ENCODE data around the gene PIEZO2.

The PIEZO2 gene

GRCh38 chr18:10767658-10768057 is 381.7 kb downstream of the PIEZO2 start:
- no peak for DNase-seq (ENCODE audit: low read depth, low spot score)
- H3K4me1 ChIP-seq (ENCODE audit: control insufficient read depth, insufficient read depth, low read length) = no peaks in the 10 kb centered on the region
- no peaks in the 10 kb centered on the region for H3K9me3 ChIP-seq (ENCODE audit: control insufficient read depth, insufficient read depth, low read length)
- H3K27ac ChIP-seq (ENCODE audit: low read length) = no peak overlapping the region
- H3K36me3 ChIP-seq (ENCODE audit: control insufficient read depth, insufficient read depth, low read length) = no peaks in the 10 kb centered on the region
- no peak overlapping the region for H3K4me3 ChIP-seq (ENCODE audit: low read length)
- WGBS (ENCODE audit: insufficient coverage, insufficient read length) = no CpG with 5 or more reads among the region's 5 CpGs
- H3K27me3 ChIP-seq (ENCODE audit: control insufficient read depth, insufficient read depth, low read length) = no peaks in the 10 kb centered on the region

- Histone ChIP-seq H3K9me3 (ENCODE audit: control insufficient read depth, insufficient read depth, low read length) (no peaks in the 10 kb centered on the region), H3K4me1 (ENCODE audit: control insufficient read depth, insufficient read depth, low read length) (no peaks in the 10 kb centered on the region), H3K27ac (ENCODE audit: low read length) (no peak overlapping the region), H3K27me3 (ENCODE audit: control insufficient read depth, insufficient read depth, low read length) (no peaks in the 10 kb centered on the region), H3K4me3 (ENCODE audit: low read length) (no peak overlapping the region), H3K36me3 (ENCODE audit: control insufficient read depth, insufficient read depth, low read length) (no peaks in the 10 kb centered on the region)
- DNase-seq (ENCODE audit: low read depth, low spot score) = no peak
- no CpG with 5 or more reads among the region's 5 CpGs for WGBS (ENCODE audit: insufficient coverage, insufficient read length)
Measured at GRCh38 chr18:10760986-10761385, 388.4 kb downstream of the PIEZO2 start.

GRCh38 chr18:10759241-10759640 is 390.1 kb downstream of the PIEZO2 start:
- H3K4me1 ChIP-seq (ENCODE audit: control insufficient read depth, insufficient read depth, low read length) = no peaks in the 10 kb centered on the region
- no peaks in the 10 kb centered on the region for H3K36me3 ChIP-seq (ENCODE audit: control insufficient read depth, insufficient read depth, low read length)
- no peaks in the 10 kb centered on the region for H3K27me3 ChIP-seq (ENCODE audit: control insufficient read depth, insufficient read depth, low read length)
- WGBS (ENCODE audit: insufficient coverage, insufficient read length) = no CpG with 5 or more reads among the region's 7 CpGs
- H3K27ac ChIP-seq (ENCODE audit: low read length) = no peak overlapping the region
- H3K4me3 ChIP-seq (ENCODE audit: low read length) = no peak overlapping the region
- DNase-seq (ENCODE audit: low read depth, low spot score) = no peak
- H3K9me3 ChIP-seq (ENCODE audit: control insufficient read depth, insufficient read depth, low read length) = no peaks in the 10 kb centered on the region

- no CpG with 5 or more reads among the region's 6 CpGs for WGBS (ENCODE audit: insufficient coverage, insufficient read length)
- no peak for DNase-seq (ENCODE audit: low read depth, low spot score)
Measured at GRCh38 chr18:10757946-10758345, 391.4 kb downstream of the PIEZO2 start.

GRCh38 chr18:10757349-10757748 is 392.0 kb downstream of the PIEZO2 start:
- Histone ChIP-seq H3K27me3 (ENCODE audit: control insufficient read depth, insufficient read depth, low read length) (no peaks in the 10 kb centered on the region), H3K36me3 (ENCODE audit: control insufficient read depth, insufficient read depth, low read length) (no peaks in the 10 kb centered on the region), H3K27ac (ENCODE audit: low read length) (no peak overlapping the region), H3K9me3 (ENCODE audit: control insufficient read depth, insufficient read depth, low read length) (no peaks in the 10 kb centered on the region), H3K4me3 (ENCODE audit: low read length) (no peak overlapping the region), H3K4me1 (ENCODE audit: control insufficient read depth, insufficient read depth, low read length) (no peaks in the 10 kb centered on the region)
- no peak for DNase-seq (ENCODE audit: low read depth, low spot score)

More at GRCh38 chr18:10757946-10758345, 391.4 kb downstream of the PIEZO2 start:
- no peaks in the 10 kb centered on the region for H3K9me3 ChIP-seq (ENCODE audit: control insufficient read depth, insufficient read depth, low read length)
- no peaks in the 10 kb centered on the region for H3K4me1 ChIP-seq (ENCODE audit: control insufficient read depth, insufficient read depth, low read length)
- no peak overlapping the region for H3K4me3 ChIP-seq (ENCODE audit: low read length)
- no peak overlapping the region for H3K27ac ChIP-seq (ENCODE audit: low read length)
- no peaks in the 10 kb centered on the region for H3K36me3 ChIP-seq (ENCODE audit: control insufficient read depth, insufficient read depth, low read length)
- no peaks in the 10 kb centered on the region for H3K27me3 ChIP-seq (ENCODE audit: control insufficient read depth, insufficient read depth, low read length)

GRCh38 chr18:10755855-10756254 is 393.5 kb downstream of the PIEZO2 start:
- WGBS (ENCODE audit: insufficient coverage, insufficient read length) = 100% methylated on average over 1 of the region's 1 CpG

GRCh38 chr18:10754128-10754527 is 395.2 kb downstream of the PIEZO2 start:
- H3K4me3 ChIP-seq (ENCODE audit: low read length) = no peak overlapping the region
- no peaks in the 10 kb centered on the region for H3K9me3 ChIP-seq (ENCODE audit: control insufficient read depth, insufficient read depth, low read length)
- H3K36me3 ChIP-seq (ENCODE audit: control insufficient read depth, insufficient read depth, low read length) = no peaks in the 10 kb centered on the region
- H3K27me3 ChIP-seq (ENCODE audit: control insufficient read depth, insufficient read depth, low read length) = no peaks in the 10 kb centered on the region
- H3K27ac ChIP-seq (ENCODE audit: low read length) = no peak overlapping the region
- no peaks in the 10 kb centered on the region for H3K4me1 ChIP-seq (ENCODE audit: control insufficient read depth, insufficient read depth, low read length)
- no peak for DNase-seq (ENCODE audit: low read depth, low spot score)
- no CpG with 5 or more reads among the region's 4 CpGs for WGBS (ENCODE audit: insufficient coverage, insufficient read length)

More at GRCh38 chr18:10755855-10756254, 393.5 kb downstream of the PIEZO2 start:
- no peak overlapping the region for H3K4me3 ChIP-seq (ENCODE audit: low read length)
- DNase-seq (ENCODE audit: low read depth, low spot score) = no peak
- H3K4me1 ChIP-seq (ENCODE audit: control insufficient read depth, insufficient read depth, low read length) = no peaks in the 10 kb centered on the region
- H3K36me3 ChIP-seq (ENCODE audit: control insufficient read depth, insufficient read depth, low read length) = no peaks in the 10 kb centered on the region
- H3K9me3 ChIP-seq (ENCODE audit: control insufficient read depth, insufficient read depth, low read length) = no peaks in the 10 kb centered on the region
- no peaks in the 10 kb centered on the region for H3K27me3 ChIP-seq (ENCODE audit: control insufficient read depth, insufficient read depth, low read length)
- no peak overlapping the region for H3K27ac ChIP-seq (ENCODE audit: low read length)

GRCh38 chr18:10752382-10752781 is 397.0 kb downstream of the PIEZO2 start:
- Histone ChIP-seq H3K4me1 (ENCODE audit: control insufficient read depth, insufficient read depth, low read length) (no peaks in the 10 kb centered on the region), H3K4me3 (ENCODE audit: low read length) (no peak overlapping the region), H3K27me3 (ENCODE audit: control insufficient read depth, insufficient read depth, low read length) (no peaks in the 10 kb centered on the region), H3K36me3 (ENCODE audit: control insufficient read depth, insufficient read depth, low read length) (no peaks in the 10 kb centered on the region), H3K27ac (ENCODE audit: low read length) (no peak overlapping the region), H3K9me3 (ENCODE audit: control insufficient read depth, insufficient read depth, low read length) (no peaks in the 10 kb centered on the region)
- WGBS (ENCODE audit: insufficient coverage, insufficient read length) = no CpG with 5 or more reads among the region's 8 CpGs
- DNase-seq (ENCODE audit: low read depth, low spot score) = no peak

GRCh38 chr18:10751653-10752052 is 397.7 kb downstream of the PIEZO2 start:
- Histone ChIP-seq H3K27me3 (ENCODE audit: control insufficient read depth, insufficient read depth, low read length) (no peaks in the 10 kb centered on the region), H3K4me1 (ENCODE audit: control insufficient read depth, insufficient read depth, low read length) (no peaks in the 10 kb centered on the region), H3K4me3 (ENCODE audit: low read length) (no peak overlapping the region; the same call in 1 of the 2 replicates), H3K27ac (ENCODE audit: low read length) (no peak overlapping the region), H3K9me3 (ENCODE audit: control insufficient read depth, insufficient read depth, low read length) (no peaks in the 10 kb centered on the region), H3K36me3 (ENCODE audit: control insufficient read depth, insufficient read depth, low read length) (no peaks in the 10 kb centered on the region)
- WGBS (ENCODE audit: insufficient coverage, insufficient read length) = no CpG with 5 or more reads among the region's 8 CpGs
- no peak for DNase-seq (ENCODE audit: low read depth, low spot score)

- no CpG with 5 or more reads among the region's 5 CpGs for WGBS (ENCODE audit: insufficient coverage, insufficient read length)
- H3K27me3 ChIP-seq (ENCODE audit: control insufficient read depth, insufficient read depth, low read length) = no peaks in the 10 kb centered on the region
Measured at GRCh38 chr18:10750191-10751035, 399.0 kb downstream of the PIEZO2 start.

GRCh38 chr18:10748641-10749040 is 400.7 kb downstream of the PIEZO2 start:
- no CpG with 5 or more reads among the region's 1 CpG for WGBS (ENCODE audit: insufficient coverage, insufficient read length)
- no peaks in the 10 kb centered on the region for H3K27me3 ChIP-seq (ENCODE audit: control insufficient read depth, insufficient read depth, low read length)
- no peak overlapping the region for H3K27ac ChIP-seq (ENCODE audit: low read length)
- H3K36me3 ChIP-seq (ENCODE audit: control insufficient read depth, insufficient read depth, low read length) = no peaks in the 10 kb centered on the region
- H3K4me1 ChIP-seq (ENCODE audit: control insufficient read depth, insufficient read depth, low read length) = no peaks in the 10 kb centered on the region
- no peaks in the 10 kb centered on the region for H3K9me3 ChIP-seq (ENCODE audit: control insufficient read depth, insufficient read depth, low read length)
- no peak for DNase-seq (ENCODE audit: low read depth, low spot score)
- H3K4me3 ChIP-seq (ENCODE audit: low read length) = no peak overlapping the region

More at GRCh38 chr18:10750191-10751035, 399.0 kb downstream of the PIEZO2 start:
- H3K9me3 ChIP-seq (ENCODE audit: control insufficient read depth, insufficient read depth, low read length) = no peaks in the 10 kb centered on the region
- no peak overlapping the region for H3K27ac ChIP-seq (ENCODE audit: low read length)
- no peak for DNase-seq (ENCODE audit: low read depth, low spot score)
- H3K4me3 ChIP-seq (ENCODE audit: low read length) = no peak overlapping the region
- H3K36me3 ChIP-seq (ENCODE audit: control insufficient read depth, insufficient read depth, low read length) = no peaks in the 10 kb centered on the region
- H3K4me1 ChIP-seq (ENCODE audit: control insufficient read depth, insufficient read depth, low read length) = no peaks in the 10 kb centered on the region

Data from iPS DF 6.9 (cell line).